Measurements from ENCODE around the gene CNOT10. TPM values are rescaled to one million over a fixed set of nuclear protein-coding genes. Genes with fewer than 3 reads are reported as not detected.
A peak's percentile ranks its signal among the peaks of the same experiment; 100 is the strongest.

The CNOT10 gene
- total and polyA plus RNA-seq, 2 donors (not counting 1 experiment from before 2014, with no cell fraction given): 17.5 to 28.6 TPM

DNA sequence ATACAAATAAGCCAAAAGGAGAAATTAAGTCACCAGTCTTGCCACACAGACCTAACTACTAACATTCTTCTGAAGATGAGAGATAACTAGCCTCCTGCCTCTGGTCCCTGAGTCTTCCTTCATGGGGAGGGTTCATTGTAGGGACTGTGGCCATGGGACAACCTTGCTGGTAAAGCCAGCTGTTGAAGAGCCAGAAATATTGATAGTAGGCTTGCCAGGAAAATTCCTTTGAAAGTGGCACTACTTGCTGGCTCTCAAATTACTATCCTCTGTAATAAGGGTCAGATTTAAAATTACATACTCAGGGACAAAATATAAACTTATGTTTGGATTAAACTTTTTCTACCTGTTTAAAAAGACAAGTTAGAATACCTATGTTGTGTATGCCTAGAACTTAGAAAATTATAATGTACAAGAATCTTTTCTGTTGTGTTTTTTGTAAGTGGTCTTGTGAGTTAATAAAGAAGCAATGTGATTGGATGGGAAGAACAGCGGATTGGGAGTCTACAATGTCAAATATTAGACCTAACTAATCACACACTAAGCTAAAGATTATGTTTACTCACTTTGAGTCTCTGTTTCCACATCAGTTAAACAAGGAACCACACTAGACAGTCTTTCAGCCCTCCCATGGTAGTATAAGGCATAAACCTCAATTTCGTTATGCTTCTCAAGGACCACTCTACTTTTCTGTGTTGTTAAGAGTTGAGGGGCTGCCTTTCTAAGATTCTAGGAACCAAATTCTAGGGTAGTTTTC lies 72.8 kb downstream of the CNOT10 start:
- no peaks in the 10 kb centered on the region for H3K27me3 ChIP-seq (ENCODE audit: control insufficient read depth, insufficient read depth, low read length)
- TF ChIP-seq, protein P1, sequence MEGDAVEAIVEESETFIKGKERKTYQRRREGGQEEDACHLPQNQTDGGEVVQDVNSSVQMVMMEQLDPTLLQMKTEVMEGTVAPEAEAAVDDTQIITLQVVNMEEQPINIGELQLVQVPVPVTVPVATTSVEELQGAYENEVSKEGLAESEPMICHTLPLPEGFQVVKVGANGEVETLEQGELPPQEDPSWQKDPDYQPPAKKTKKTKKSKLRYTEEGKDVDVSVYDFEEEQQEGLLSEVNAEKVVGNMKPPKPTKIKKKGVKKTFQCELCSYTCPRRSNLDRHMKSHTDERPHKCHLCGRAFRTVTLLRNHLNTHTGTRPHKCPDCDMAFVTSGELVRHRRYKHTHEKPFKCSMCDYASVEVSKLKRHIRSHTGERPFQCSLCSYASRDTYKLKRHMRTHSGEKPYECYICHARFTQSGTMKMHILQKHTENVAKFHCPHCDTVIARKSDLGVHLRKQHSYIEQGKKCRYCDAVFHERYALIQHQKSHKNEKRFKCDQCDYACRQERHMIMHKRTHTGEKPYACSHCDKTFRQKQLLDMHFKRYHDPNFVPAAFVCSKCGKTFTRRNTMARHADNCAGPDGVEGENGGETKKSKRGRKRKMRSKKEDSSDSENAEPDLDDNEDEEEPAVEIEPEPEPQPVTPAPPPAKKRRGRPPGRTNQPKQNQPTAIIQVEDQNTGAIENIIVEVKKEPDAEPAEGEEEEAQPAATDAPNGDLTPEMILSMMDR (conservative IDR thresholded peaks at IDR 0.05 in 1 of 2, IDR thresholded peaks at IDR 0.05 in 1 of 2; ENCODE audit: low read depth in 1 of 2, low read length in 2 of 2): no peak
- no peak for TF ChIP-seq EZH2 (IDR thresholded peaks at IDR 0.05; ENCODE audit: low read length, missing control alignments)
- no peak overlapping the region for H3K27ac ChIP-seq (ENCODE audit: insufficient read depth, low read length)
- no peak overlapping the region for H3K9ac ChIP-seq (ENCODE audit: insufficient read depth, low read length)
- DNase-seq (ENCODE audit: low read depth in 2 of 2): peak in 1 of 2 donors; percentile 44
- no peaks in the 10 kb centered on the region for H3K4me1 ChIP-seq (ENCODE audit: control insufficient read depth, extremely low read depth, insufficient read depth, low read length)
- no peaks in the 10 kb centered on the region for H3K9me3 ChIP-seq (ENCODE audit: control insufficient read depth, insufficient read depth, low read depth, low read length)
- no peaks in the 10 kb centered on the region for H3K79me2 ChIP-seq (ENCODE audit: control insufficient read depth, insufficient read depth, low read length)
- no peak overlapping the region for H3K4me2 ChIP-seq (ENCODE audit: extremely low read depth, insufficient read depth, low read length)
- peaks cover 2% of the 10 kb centered on the region for H3K36me3 ChIP-seq (ENCODE audit: control insufficient read depth, insufficient read depth, low read length)
- no peak overlapping the region for H2AFZ ChIP-seq (ENCODE audit: low read length)
- H3K4me3 ChIP-seq (replicated peaks in 1 of 4; ENCODE audit: control extremely low read depth in 1 of 4, insufficient read depth in 1 of 4, low read depth in 3 of 4, low read length in 4 of 4): no peak overlapping the region
- no peaks in the 10 kb centered on the region for H4K20me1 ChIP-seq (ENCODE audit: control insufficient read depth, extremely low read depth, insufficient read depth, low read length)

DNA sequence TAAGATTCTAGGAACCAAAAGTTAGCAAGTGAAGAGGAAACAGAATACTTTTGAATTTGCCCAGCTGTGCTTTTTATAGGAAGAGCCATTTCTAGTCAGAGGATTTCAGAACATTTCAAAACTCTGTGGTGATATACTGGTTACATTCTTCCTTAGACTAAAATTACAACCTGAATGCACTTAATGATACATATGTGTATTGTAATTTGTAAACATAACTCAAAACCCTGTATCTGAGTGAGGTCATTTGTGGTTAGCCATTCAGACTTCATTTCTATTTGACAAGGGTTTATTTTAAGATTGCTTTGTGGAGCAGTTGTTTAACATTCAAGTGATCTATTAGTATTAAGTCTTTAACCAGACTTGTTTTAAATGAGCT lies 73.4 kb downstream of the CNOT10 start:
- TF ChIP-seq, protein P1 (conservative IDR thresholded peaks at IDR 0.05 in 1 of 2, IDR thresholded peaks at IDR 0.05 in 1 of 2; ENCODE audit: low read depth in 1 of 2, low read length in 2 of 2): no peak
- no peak for TF ChIP-seq EZH2 (IDR thresholded peaks at IDR 0.05; ENCODE audit: low read length, missing control alignments)
- H3K79me2 ChIP-seq (ENCODE audit: control insufficient read depth, insufficient read depth, low read length): no peaks in the 10 kb centered on the region
- peaks cover 2% of the 10 kb centered on the region for H3K36me3 ChIP-seq (ENCODE audit: control insufficient read depth, insufficient read depth, low read length)
- H4K20me1 ChIP-seq (ENCODE audit: control insufficient read depth, extremely low read depth, insufficient read depth, low read length): no peaks in the 10 kb centered on the region
- no peaks in the 10 kb centered on the region for H3K9me3 ChIP-seq (ENCODE audit: control insufficient read depth, insufficient read depth, low read depth, low read length)
- H3K4me1 ChIP-seq (ENCODE audit: control insufficient read depth, extremely low read depth, insufficient read depth, low read length): no peaks in the 10 kb centered on the region
- H3K9ac ChIP-seq (ENCODE audit: insufficient read depth, low read length): no peak overlapping the region
- H3K4me3 ChIP-seq (replicated peaks in 1 of 4; ENCODE audit: control extremely low read depth in 1 of 4, insufficient read depth in 1 of 4, low read depth in 3 of 4, low read length in 4 of 4): no peak overlapping the region
- no peak overlapping the region for H2AFZ ChIP-seq (ENCODE audit: low read length)
- no peak overlapping the region for H3K4me2 ChIP-seq (ENCODE audit: extremely low read depth, insufficient read depth, low read length)
- peak; percentile 48 to 82 for DNase-seq (ENCODE audit: low read depth in 2 of 2)
- H3K27ac ChIP-seq (ENCODE audit: insufficient read depth, low read length): no peak overlapping the region
- no peaks in the 10 kb centered on the region for H3K27me3 ChIP-seq (ENCODE audit: control insufficient read depth, insufficient read depth, low read length)

DNA sequence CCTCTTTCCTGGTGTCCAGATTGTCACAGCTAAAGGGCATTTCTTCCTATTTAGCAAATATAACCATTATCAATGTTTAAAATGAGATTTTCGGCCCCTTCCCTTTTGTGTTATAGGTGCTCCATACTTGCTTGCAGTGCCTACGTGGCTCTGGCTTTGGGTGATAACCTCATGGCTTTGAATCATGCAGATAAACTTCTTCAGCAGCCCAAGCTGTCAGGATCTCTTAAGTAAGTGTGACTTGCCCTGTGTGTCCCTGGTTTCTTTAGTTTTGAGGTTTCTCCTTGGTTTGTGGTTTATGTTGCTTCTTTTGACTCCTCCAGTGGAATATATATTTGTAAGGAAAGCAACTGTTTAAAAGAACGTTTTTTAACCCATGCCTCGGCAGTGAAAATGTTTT lies 74.4 kb downstream of the CNOT10 start:
- Histone ChIP-seq H3K27ac (ENCODE audit: insufficient read depth, low read length) (no peak overlapping the region), H3K27me3 (ENCODE audit: control insufficient read depth, insufficient read depth, low read length) (no peaks in the 10 kb centered on the region), H4K20me1 (ENCODE audit: control insufficient read depth, extremely low read depth, insufficient read depth, low read length) (no peaks in the 10 kb centered on the region), H2AFZ (ENCODE audit: low read length) (no peak overlapping the region), H3K79me2 (ENCODE audit: control insufficient read depth, insufficient read depth, low read length) (no peaks in the 10 kb centered on the region), H3K4me1 (ENCODE audit: control insufficient read depth, extremely low read depth, insufficient read depth, low read length) (no peaks in the 10 kb centered on the region), H3K9ac (ENCODE audit: insufficient read depth, low read length) (no peak overlapping the region), H3K36me3 (ENCODE audit: control insufficient read depth, insufficient read depth, low read length) (peaks cover 2% of the 10 kb centered on the region), H3K9me3 (ENCODE audit: control insufficient read depth, insufficient read depth, low read depth, low read length) (no peaks in the 10 kb centered on the region), H3K4me2 (ENCODE audit: extremely low read depth, insufficient read depth, low read length) (no peak overlapping the region), H3K4me3 (replicated peaks in 1 of 4; ENCODE audit: control extremely low read depth in 1 of 4, insufficient read depth in 1 of 4, low read depth in 3 of 4, low read length in 4 of 4) (no peak overlapping the region)
- TF ChIP-seq EZH2 (IDR thresholded peaks at IDR 0.05; ENCODE audit: low read length, missing control alignments): no peak
- TF ChIP-seq, protein P1 (conservative IDR thresholded peaks at IDR 0.05 in 1 of 2, IDR thresholded peaks at IDR 0.05 in 1 of 2; ENCODE audit: low read depth in 1 of 2, low read length in 2 of 2): no peak
- DNase-seq (ENCODE audit: low read depth in 2 of 2): peak in 1 of 2 donors; percentile 2
